Measurements from ENCODE around the gene PCSK9.

- TF ChIP-seq EZH2 (IDR thresholded peaks at IDR 0.05; ENCODE audit: low read length) = no peak
- no peak for TF ChIP-seq CTCF (optimal IDR thresholded peaks at IDR 0.05 in 1 of 3, IDR thresholded peaks at IDR 0.05 in 1 of 3, conservative IDR thresholded peaks at IDR 0.05 in 1 of 3; ENCODE audit: extremely low read depth in 1 of 3, insufficient read depth in 2 of 3, low read length in 3 of 3)
These were observed 6.1 kb upstream of the PCSK9 start for GRCh38 chr1:55033265-55033614.

All from keratinocyte (primary cell).